T47D (cell line): ENCODE measurements around the gene RNF149.
A peak's percentile ranks its signal among the peaks of the same experiment; 100 is the strongest.
"Not testable (repeated sequence)": the region's sequence is repeated elsewhere in the genome, so short reads cannot be mapped to it uniquely, and the experiment has no call there.

ENCODE experiments used
- DNase-seq, 2 experiments: peaks; one replicate each; pipeline versions ENCODE4 v3.0.0 to v3.0.0-alpha.2; 2011 to 2012; ENCODE audit warnings: low read depth in 1 of 2, low spot score in 1 of 2
- JUND ChIP-seq: IDR thresholded peaks from 2 replicates; pipeline ENCODE4 v1.6.1; 2012; ENCODE audit warnings: low read depth
- in situ Hi-C: cut with HindIII; loops from 2 replicates; pipeline ENCODE4 v1.10.0; 2016; ENCODE audit warnings: low sequenced_read_pairs, low pct_unique_long_range_greater_than_20kb

The RNF149 gene

DNA sequence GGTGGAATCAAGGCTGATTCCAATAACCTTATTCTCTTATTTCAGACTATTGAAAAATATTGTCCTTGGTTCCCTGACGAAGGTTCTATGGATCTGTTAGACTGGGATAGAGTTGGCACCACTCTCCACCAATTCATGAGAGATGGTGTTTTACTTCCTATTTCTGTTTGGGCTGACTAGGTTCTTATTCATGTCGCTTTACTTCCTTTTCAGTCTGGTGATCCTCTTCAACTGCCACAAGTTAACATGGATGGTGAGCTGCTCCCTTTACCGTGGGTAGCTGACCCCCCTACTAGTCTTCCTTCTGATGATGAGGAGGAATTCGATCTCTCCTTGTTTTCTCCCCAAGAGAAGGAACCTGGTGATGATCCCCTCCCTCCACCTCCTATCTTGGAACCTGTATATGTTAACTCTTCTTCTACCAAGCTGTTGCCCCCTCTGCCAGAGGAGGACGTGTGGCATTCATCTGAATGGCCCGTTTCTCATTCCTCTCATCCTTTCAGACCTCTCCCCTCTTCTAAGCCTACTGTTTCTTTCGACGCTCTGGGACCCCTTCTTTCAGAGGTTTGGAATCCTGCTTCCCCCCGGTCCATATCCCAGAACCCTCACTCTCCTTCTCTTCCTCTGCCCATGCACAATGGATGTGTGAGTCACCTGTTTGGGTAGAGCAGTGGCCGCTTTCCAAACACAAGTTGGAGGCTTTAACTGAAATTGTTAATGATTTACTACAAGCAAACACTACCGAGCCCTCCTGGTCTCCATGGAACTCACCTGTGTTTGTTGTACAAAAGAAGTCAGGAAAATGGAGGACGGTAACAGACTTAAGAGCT is 69.4 kb downstream of the RNF149 start:
- DNase-seq, result no peak
- TF ChIP-seq JUND, result no peak
- in situ Hi-C loops, result no loop called here

- in situ Hi-C loops, result not testable (repeated sequence)
- DNase-seq, result peak in 1 of 2 experiments; percentile 28
Measured at GRCh38 chr2:101237944-101238343, 70.6 kb downstream of the RNF149 start.

- DNase-seq, in situ Hi-C loops: not testable (repeated sequence)
Measured at GRCh38 chr2:101235956-101236355, 72.5 kb downstream of the RNF149 start.

GRCh38 chr2:101234169-101234938 is 74.1 kb downstream of the RNF149 start:
- no peak for TF ChIP-seq JUND
- in situ Hi-C loops, result no loop called here
- no peak for DNase-seq

DNA sequence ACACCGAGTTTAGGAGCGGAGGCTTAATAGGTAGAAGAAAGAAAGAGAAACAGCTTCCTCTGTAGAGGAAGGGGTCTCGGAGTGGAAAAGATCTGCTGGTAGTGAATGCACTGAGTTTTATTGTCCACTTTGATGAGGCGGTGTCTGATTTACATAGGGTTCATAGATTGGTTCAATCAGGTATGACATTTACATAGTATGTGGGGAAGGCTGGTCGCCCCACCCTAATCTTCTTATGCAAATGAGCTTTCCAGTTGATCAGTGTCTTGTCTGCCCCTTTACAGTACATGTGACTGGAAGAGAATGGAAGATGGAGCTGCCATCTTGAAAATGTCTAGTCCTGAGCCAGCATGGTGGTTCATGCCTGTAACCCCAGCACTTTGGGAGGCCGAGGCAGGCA is 75.7 kb downstream of the RNF149 start:
- in situ Hi-C loops, result no loop called here
- DNase-seq, result peak in 1 of 2 experiments; percentile 12
- no peak for TF ChIP-seq JUND

DNA sequence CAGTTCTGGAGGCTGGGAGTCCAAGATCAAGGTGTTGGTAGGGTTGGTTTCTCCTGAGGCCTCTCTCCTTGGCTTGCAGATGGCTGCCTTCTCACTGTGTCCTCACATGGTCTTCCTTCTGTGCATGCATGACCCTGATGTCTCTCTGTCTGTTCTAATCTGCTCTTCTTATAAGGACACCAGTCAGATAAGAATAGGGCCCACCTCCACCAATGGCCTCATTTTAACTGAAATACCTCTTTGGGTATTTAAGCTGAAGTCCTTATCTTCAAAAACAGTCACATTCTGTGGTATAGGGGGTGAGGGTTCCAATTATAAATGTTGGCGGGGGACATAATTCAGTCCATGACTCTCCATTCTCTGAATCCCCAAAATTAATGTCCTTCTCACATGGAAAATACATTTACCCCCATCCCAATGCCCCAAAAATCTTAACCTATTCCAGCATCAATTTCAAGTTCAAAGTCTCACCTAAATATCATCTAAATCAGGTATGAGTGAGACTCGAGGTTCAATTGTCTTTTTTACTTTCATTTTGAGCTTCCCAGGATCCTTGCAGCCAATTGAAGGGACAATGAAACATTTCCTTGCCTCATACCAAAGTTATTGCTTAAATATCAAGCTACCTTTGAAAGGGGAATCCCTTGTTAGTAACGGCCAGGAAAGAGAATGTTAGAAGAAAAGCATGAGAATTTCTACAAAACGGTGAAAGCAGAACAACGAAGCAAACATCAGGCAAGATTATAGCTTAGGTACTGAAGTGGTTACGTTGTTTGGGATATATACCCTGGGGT is 76.4 kb downstream of the RNF149 start:
- DNase-seq, result no peak
- in situ Hi-C loops, result no loop called here
- no peak for TF ChIP-seq JUND

DNA sequence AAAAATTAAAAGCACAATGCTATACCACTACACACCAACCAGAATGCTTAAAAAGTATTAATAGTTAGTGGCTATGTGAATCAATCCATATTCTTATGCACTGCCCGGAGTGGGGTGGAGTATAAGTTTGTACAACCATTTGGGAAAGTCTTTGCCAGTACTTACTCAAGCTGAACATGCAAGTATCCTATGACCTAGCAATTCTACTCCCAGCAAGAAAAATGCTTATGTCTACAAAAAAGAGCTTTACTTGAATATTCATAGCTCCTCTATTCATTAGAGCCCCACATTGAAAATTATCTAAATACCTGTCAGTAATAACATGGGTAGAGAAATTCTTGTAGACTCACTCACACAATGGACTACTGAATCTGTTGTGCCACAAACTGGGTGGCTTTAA is 77.3 kb downstream of the RNF149 start:
- DNase-seq, result no peak
- no peak for TF ChIP-seq JUND

GRCh38 chr2:101230541-101231001 is 77.9 kb downstream of the RNF149 start:
- TF ChIP-seq JUND, result no peak
- in situ Hi-C loops, result no loop called here
- DNase-seq, result no peak

More for the DNA sequence above, 77.3 kb downstream of the RNF149 start:
- in situ Hi-C loops, result no loop called here
